Measurements from ENCODE around the gene DNAJA2. TPM values are rescaled to one million over a fixed set of nuclear protein-coding genes. Genes with fewer than 3 reads are reported as not detected.

The DNAJA2 gene
- total RNA-seq, 1 experiment from 2014 or later, result 101 TPM

GRCh38 chr16:46906360-46907060 lies 67.0 kb downstream of the DNAJA2 start:
- peaks cover 41% of the 10 kb centered on the region for H3K36me3 Mint-ChIP-seq
- DNase-seq (ENCODE audit: low spot score) (no peak), ATAC-seq (no peak)
- no peaks in the 10 kb centered on the region for H3K27me3 Mint-ChIP-seq (ENCODE audit: low read depth)
- no peak for TF ChIP-seq ATF1 (CRISPR knock-in tag; IDR thresholded peaks at IDR 0.05)
- TF ChIP-seq TEAD1 (CRISPR knock-in tag; IDR thresholded peaks at IDR 0.05), result no peak
- TF ChIP-seq HMGXB4 (CRISPR knock-in tag; IDR thresholded peaks at IDR 0.05), result no peak
- peaks cover 6% of the 10 kb centered on the region; the same call in 1 of the 2 replicates for H3K4me1 Mint-ChIP-seq
- ChIA-PET POLR2A (interaction anchor here (0.6 kb wide), 1 partner anchor 54 kb away, joined by 5 read pairs; no protein-coding TSS in a partner anchor), CTCF (interaction anchor here (3.0 to 8.8 kb wide), 2 partner anchors 21 to 53 kb away, joined by 30 to 146 read pairs; partner anchors contain the start of gene GPT2)
- no peak overlapping the region for H3K4me3 Mint-ChIP-seq
- no peak overlapping the region for H3K27ac Mint-ChIP-seq
- no peaks in the 10 kb centered on the region for H3K9me3 Mint-ChIP-seq

Other genes with a start within 250 kb of the DNAJA2 start
- 0.30 to 0.79 TPM (median 0.41 TPM) in 3 replicates for gene MYLK3, start 225.3 kb downstream of the DNAJA2 start, total RNA-seq (2021)
- gene C16orf87, start 142.5 kb downstream of the DNAJA2 start, total RNA-seq (2021), result 21.8 to 22.5 TPM (median 22.5 TPM) in 3 replicates
- gene GPT2, start 89.3 kb downstream of the DNAJA2 start, total RNA-seq (2021), result 61.0 to 81.8 TPM (median 63.1 TPM) in 3 replicates
- gene NETO2, start 170.3 kb upstream of the DNAJA2 start, total RNA-seq (2021), result 13.0 to 21.8 TPM (median 13.8 TPM) in 3 replicates

Data from WTC11 (cell line).